ENCODE measurements around the gene PIGX. TPM values are rescaled to one million over a fixed set of nuclear protein-coding genes. Genes with fewer than 3 reads are reported as not detected.
A peak's percentile ranks its signal among the peaks of the same experiment; 100 is the strongest.

PIGX gene
- total and polyA plus RNA-seq, 5 experiments from 2014 or later: 15.6 to 32.6 (median 28.9) TPM

GRCh38 chr3:196688349-196688748, 23.8 kb upstream of the PIGX start:
- ATAC-seq (no peak), DNase-seq (no peak)
- Mint-ChIP-seq H3K36me3 (no peaks in the 10 kb centered on the region), H3K27ac (peak overlapping the region in 3 of 10 donors; percentile 17 to 35 (median 29)), H3K9me3 (no peaks in the 10 kb centered on the region), H3K27me3 (no peaks in the 10 kb centered on the region), H3K4me1 (peaks cover 3 to 28% (median 15%) of the 10 kb centered on the region in 4 donors), H3K4me3 (peak overlapping the region in 1 of 10 donors; percentile 39)
- POLR2A ChIA-PET: interaction anchor here (0.6 to 1.3 kb wide), 3 partner anchors 90 to 179 kb away, joined by 3 to 7 read pairs (median 3); partner anchors contain the start of gene SENP5

GRCh38 chr3:196689941-196690660, 22.1 kb upstream of the PIGX start:
- Mint-ChIP-seq H3K9me3 (no peaks in the 10 kb centered on the region), H3K27me3 (no peaks in the 10 kb centered on the region), H3K27ac (no peak overlapping the region), H3K4me1 (peaks cover under 1 to 19% (median 6%) of the 10 kb centered on the region in 4 donors), H3K4me3 (peak overlapping the region in 1 of 10 donors; percentile 58), H3K36me3 (no peaks in the 10 kb centered on the region)
- no peak for ATAC-seq
- DNase-seq: no peak
- POLR2A ChIA-PET: interaction anchor here (0.7 to 1.6 kb wide), 2 partner anchors 78 to 80 kb away, joined by 3 to 4 read pairs; no protein-coding TSS in a partner anchor

GRCh38 chr3:196691386-196691785, 20.8 kb upstream of the PIGX start:
- POLR2A ChIA-PET: interaction anchor here (1.0 kb wide), 1 partner anchor 59 kb away, joined by 3 read pairs; no protein-coding TSS in a partner anchor
- Mint-ChIP-seq H3K9me3 (no peaks in the 10 kb centered on the region), H3K27me3 (no peaks in the 10 kb centered on the region), H3K27ac (peak overlapping the region in 1 of 10 donors; percentile 51), H3K4me3 (peak overlapping the region in 1 of 10 donors; percentile 53), H3K36me3 (no peaks in the 10 kb centered on the region), H3K4me1 (peaks cover 0 to 22% (median 6%) of the 10 kb centered on the region in 4 donors)
- no peak for ATAC-seq
- DNase-seq: no peak

GRCh38 chr3:196694202-196694638, 18.0 kb upstream of the PIGX start:
- POLR2A ChIA-PET: interaction anchor here (0.5 to 1.2 kb wide), 2 partner anchors 9 to 45 kb away, joined by 4 read pairs; partner anchors contain the start of gene PAK2
- no peaks in the 10 kb centered on the region for H3K9me3 Mint-ChIP-seq
- H3K27ac Mint-ChIP-seq: peak overlapping the region in 2 of 10 donors; percentile 41 to 52
- peak; percentile 71 to 76 for ATAC-seq
- peaks cover 0 to 15% (median 6%) of the 10 kb centered on the region in 4 donors for H3K4me1 Mint-ChIP-seq
- no peaks in the 10 kb centered on the region for H3K36me3 Mint-ChIP-seq
- H3K27me3 Mint-ChIP-seq: no peaks in the 10 kb centered on the region
- no peak overlapping the region for H3K4me3 Mint-ChIP-seq
- DNase-seq: peak in 3 of 10 donors; percentile 25 to 34 (median 33)

- Mint-ChIP-seq H3K4me1 (peaks cover 0 to 15% (median 6%) of the 10 kb centered on the region in 4 donors), H3K36me3 (no peaks in the 10 kb centered on the region), H3K9me3 (no peaks in the 10 kb centered on the region), H3K27me3 (no peaks in the 10 kb centered on the region), H3K27ac (peak overlapping the region in 6 of 10 donors; percentile 52 to 79 (median 76)), H3K4me3 (no peak overlapping the region)
- ATAC-seq: peak in 1 of 2 donors; percentile 20
- peak in 1 of 10 donors; percentile 20 for DNase-seq
- POLR2A ChIA-PET: no interaction called here
Observed at GRCh38 chr3:196694941-196695848, 17.0 kb upstream of the PIGX start.

- Mint-ChIP-seq H3K27me3 (no peaks in the 10 kb centered on the region), H3K9me3 (no peaks in the 10 kb centered on the region), H3K4me3 (no peak overlapping the region), H3K4me1 (peaks cover 0 to 15% (median 6%) of the 10 kb centered on the region in 4 donors), H3K36me3 (no peaks in the 10 kb centered on the region), H3K27ac (peak overlapping the region in 6 of 10 donors; percentile 52 to 79 (median 76))
- POLR2A ChIA-PET: no interaction called here
- ATAC-seq: no peak
- DNase-seq: no peak
Observed at GRCh38 chr3:196695849-196696226, 16.3 kb upstream of the PIGX start.

- Mint-ChIP-seq H3K9me3 (no peaks in the 10 kb centered on the region), H3K4me3 (no peak overlapping the region), H3K4me1 (peaks cover 0 to 15% (median 6%) of the 10 kb centered on the region in 4 donors), H3K36me3 (no peaks in the 10 kb centered on the region), H3K27ac (no peak overlapping the region), H3K27me3 (no peaks in the 10 kb centered on the region)
- POLR2A ChIA-PET: no interaction called here
- ATAC-seq (no peak), DNase-seq (no peak)
Observed at GRCh38 chr3:196697270-196697669, 14.9 kb upstream of the PIGX start.

- Mint-ChIP-seq H3K4me1 (peaks cover 2 to 11% (median 5%) of the 10 kb centered on the region in 4 donors), H3K27me3 (no peaks in the 10 kb centered on the region), H3K36me3 (no peaks in the 10 kb centered on the region), H3K4me3 (no peak overlapping the region), H3K27ac (peak overlapping the region in 1 of 10 donors; percentile 25), H3K9me3 (no peaks in the 10 kb centered on the region)
- POLR2A ChIA-PET: no interaction called here
- ATAC-seq (no peak), DNase-seq (no peak)
Observed at GRCh38 chr3:196699749-196700148, 12.4 kb upstream of the PIGX start.

- POLR2A ChIA-PET: no interaction called here
- ATAC-seq (no peak), DNase-seq (no peak)
- Mint-ChIP-seq H3K4me1 (peaks cover under 1 to 8% (median 1%) of the 10 kb centered on the region in 4 donors), H3K27ac (no peak overlapping the region), H3K4me3 (no peak overlapping the region), H3K9me3 (no peaks in the 10 kb centered on the region), H3K27me3 (no peaks in the 10 kb centered on the region), H3K36me3 (no peaks in the 10 kb centered on the region)
Observed at GRCh38 chr3:196700801-196701200, 11.4 kb upstream of the PIGX start.

- Mint-ChIP-seq H3K27me3 (no peaks in the 10 kb centered on the region), H3K4me1 (peaks cover 5 to 15% (median 12%) of the 10 kb centered on the region in 4 donors), H3K27ac (peak overlapping the region in 1 of 10 donors; percentile 49)
Observed at GRCh38 chr3:196706327-196706726, 5.8 kb upstream of the PIGX start.

GRCh38 chr3:196706731-196707130, 5.4 kb upstream of the PIGX start:
- DNase-seq: no peak
- no peaks in the 10 kb centered on the region for H3K9me3 Mint-ChIP-seq
- POLR2A ChIA-PET: interaction anchor here (0.6 kb wide), 1 partner anchor 35 kb away, joined by 12 read pairs; no protein-coding TSS in a partner anchor
- no peaks in the 10 kb centered on the region for H3K27me3 Mint-ChIP-seq
- H3K4me3 Mint-ChIP-seq: no peak overlapping the region
- H3K27ac Mint-ChIP-seq: peak overlapping the region in 1 of 10 donors; percentile 49
- peaks cover 0 to 4% (median 0%) of the 10 kb centered on the region in 3 donors for H3K36me3 Mint-ChIP-seq
- H3K4me1 Mint-ChIP-seq: peaks cover 9 to 19% (median 16%) of the 10 kb centered on the region in 4 donors
- no peak for ATAC-seq

More at GRCh38 chr3:196706327-196706726, 5.8 kb upstream of the PIGX start:
- H3K36me3 Mint-ChIP-seq: peaks cover 0 to 4% (median 0%) of the 10 kb centered on the region in 3 donors
- POLR2A ChIA-PET: no interaction called here
- no peak for DNase-seq
- no peak overlapping the region for H3K4me3 Mint-ChIP-seq
- H3K9me3 Mint-ChIP-seq: no peaks in the 10 kb centered on the region
- no peak for ATAC-seq

- POLR2A ChIA-PET: interaction anchor here (0.6 to 1.2 kb wide), 3 partner anchors 36 to 93 kb away, joined by 4 to 12 read pairs (median 5); no protein-coding TSS in a partner anchor
- peaks cover 10 to 20% (median 18%) of the 10 kb centered on the region in 4 donors for H3K4me1 Mint-ChIP-seq
- H3K27me3 Mint-ChIP-seq: no peaks in the 10 kb centered on the region
- H3K36me3 Mint-ChIP-seq: peaks cover 0 to 4% (median 0%) of the 10 kb centered on the region in 3 donors
- ATAC-seq: no peak
- DNase-seq: no peak
- H3K4me3 Mint-ChIP-seq: peak overlapping the region in 1 of 10 donors; percentile 28
- peak overlapping the region in 3 of 10 donors; percentile 37 to 41 (median 39) for H3K27ac Mint-ChIP-seq
- no peaks in the 10 kb centered on the region for H3K9me3 Mint-ChIP-seq
Observed at GRCh38 chr3:196707566-196707965, 4.6 kb upstream of the PIGX start.
